Superior temporal gyrus (tissue), 1 donor: Measurements from ENCODE around the gene ATP9B.
A peak's percentile ranks its signal among the peaks of the same experiment; 100 is the strongest.

Experiments used
- DNase-seq: peaks from one replicate; pipeline ENCODE4 v3.0.0-alpha.2; 2016; ENCODE audit errors: extremely low spot score

The ATP9B gene, protein sequence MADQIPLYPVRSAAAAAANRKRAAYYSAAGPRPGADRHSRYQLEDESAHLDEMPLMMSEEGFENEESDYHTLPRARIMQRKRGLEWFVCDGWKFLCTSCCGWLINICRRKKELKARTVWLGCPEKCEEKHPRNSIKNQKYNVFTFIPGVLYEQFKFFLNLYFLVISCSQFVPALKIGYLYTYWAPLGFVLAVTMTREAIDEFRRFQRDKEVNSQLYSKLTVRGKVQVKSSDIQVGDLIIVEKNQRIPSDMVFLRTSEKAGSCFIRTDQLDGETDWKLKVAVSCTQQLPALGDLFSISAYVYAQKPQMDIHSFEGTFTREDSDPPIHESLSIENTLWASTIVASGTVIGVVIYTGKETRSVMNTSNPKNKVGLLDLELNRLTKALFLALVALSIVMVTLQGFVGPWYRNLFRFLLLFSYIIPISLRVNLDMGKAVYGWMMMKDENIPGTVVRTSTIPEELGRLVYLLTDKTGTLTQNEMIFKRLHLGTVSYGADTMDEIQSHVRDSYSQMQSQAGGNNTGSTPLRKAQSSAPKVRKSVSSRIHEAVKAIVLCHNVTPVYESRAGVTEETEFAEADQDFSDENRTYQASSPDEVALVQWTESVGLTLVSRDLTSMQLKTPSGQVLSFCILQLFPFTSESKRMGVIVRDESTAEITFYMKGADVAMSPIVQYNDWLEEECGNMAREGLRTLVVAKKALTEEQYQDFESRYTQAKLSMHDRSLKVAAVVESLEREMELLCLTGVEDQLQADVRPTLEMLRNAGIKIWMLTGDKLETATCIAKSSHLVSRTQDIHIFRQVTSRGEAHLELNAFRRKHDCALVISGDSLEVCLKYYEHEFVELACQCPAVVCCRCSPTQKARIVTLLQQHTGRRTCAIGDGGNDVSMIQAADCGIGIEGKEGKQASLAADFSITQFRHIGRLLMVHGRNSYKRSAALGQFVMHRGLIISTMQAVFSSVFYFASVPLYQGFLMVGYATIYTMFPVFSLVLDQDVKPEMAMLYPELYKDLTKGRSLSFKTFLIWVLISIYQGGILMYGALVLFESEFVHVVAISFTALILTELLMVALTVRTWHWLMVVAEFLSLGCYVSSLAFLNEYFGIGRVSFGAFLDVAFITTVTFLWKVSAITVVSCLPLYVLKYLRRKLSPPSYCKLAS

DNA sequence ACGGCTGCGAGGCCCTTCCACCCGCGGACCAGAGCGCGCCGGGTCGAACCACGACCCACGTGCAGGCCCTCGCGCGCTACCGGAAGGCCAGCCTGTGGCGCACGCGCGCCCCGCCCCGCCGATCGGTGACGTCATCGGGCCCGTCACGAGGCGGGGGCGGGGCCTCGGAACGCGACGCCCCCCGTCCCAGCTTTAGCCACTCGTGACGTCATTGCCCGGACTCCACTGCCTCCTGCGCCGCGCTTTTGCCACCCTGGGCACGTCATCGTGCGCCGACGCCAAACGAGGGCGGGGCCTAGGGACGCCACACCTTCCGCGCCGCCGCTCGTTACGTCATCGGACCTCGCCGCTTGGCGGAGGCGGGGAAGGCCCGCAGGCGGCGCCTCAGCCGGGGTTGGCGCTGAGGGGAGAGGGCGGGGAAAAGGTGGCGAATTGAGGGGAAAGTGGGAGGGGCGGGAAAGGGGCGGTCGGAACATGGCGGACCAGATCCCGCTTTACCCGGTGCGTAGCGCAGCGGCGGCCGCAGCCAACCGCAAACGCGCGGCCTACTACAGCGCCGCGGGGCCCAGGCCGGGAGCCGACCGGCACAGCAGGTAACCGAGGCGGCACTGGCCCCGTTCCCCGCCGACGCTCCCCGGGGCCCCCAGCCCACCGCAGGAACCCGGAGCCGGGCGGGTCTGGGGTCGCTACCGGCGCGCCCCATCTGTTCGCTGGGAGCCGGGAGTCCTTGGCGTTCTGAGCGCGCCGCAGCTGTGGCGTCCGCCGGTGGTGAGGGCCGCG, at the start of gene ATP9B:
TSS of gene ATP9B (plus strand) at position 458 of the 780 bp plus-strand sequence. CDS start at position 475, 17 bp downstream.
- peak; percentile 97 for DNase-seq

DNA sequence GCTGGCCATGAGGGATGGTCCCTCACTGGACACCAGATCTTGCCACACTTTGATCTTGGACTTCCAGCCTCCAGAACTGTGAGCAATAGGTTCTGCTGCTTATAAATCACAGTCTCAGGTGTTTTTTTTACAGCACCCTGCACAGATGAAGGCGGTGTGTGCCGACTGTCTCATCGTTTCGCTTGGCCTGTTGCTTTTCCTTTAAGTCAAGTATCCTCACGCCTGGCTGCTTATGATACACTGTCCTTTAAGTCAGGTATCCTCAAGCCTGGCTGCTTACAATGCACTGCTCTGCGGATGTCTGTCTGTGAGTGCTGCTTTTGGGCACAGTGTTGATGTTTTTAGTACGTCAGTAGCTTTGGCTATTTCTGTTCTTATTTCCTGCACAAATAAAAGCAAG, 49.3 kb upstream of the ATP9B start:
- no peak for DNase-seq

DNA sequence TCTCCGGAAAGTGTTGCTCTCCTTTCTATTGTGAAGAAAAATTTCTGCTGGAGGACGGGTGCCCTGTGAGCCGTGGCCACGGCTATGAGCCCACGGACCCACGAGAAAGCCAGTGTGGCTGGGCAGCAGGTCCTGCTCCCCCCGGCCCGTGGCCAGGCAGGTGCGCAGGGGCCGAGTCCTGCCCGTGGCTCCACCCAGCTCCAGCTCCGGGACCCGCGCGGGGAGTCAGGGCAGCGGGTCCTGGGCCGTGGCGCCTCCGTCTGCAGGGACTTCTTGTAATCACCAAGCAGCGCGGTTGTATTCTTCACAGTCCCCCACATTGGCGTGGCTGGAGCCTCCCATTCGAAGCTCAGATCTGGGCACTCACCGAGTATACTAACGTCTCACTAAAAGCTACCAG, 46.6 kb upstream of the ATP9B start:
- DNase-seq, result no peak

DNA sequence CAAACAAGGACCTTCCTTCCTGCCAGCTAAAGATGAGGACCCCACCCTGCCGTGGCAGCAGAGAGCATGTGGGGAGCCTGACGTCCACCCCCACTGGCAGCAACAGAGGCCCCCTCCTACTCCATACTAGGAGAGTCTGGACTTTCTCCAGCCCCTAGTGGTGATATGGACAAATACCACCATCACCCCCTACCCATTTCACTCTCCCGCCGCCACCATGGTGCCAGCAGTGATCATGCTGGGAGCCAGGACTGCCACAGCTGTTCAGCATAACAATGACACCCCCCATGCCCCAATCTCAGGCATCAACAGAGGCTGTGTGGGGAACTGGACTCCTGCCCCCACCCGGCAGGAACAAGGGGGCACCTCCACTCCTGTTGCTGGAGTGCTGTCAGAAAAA, 42.7 kb upstream of the ATP9B start:
- DNase-seq, result no peak

DNA sequence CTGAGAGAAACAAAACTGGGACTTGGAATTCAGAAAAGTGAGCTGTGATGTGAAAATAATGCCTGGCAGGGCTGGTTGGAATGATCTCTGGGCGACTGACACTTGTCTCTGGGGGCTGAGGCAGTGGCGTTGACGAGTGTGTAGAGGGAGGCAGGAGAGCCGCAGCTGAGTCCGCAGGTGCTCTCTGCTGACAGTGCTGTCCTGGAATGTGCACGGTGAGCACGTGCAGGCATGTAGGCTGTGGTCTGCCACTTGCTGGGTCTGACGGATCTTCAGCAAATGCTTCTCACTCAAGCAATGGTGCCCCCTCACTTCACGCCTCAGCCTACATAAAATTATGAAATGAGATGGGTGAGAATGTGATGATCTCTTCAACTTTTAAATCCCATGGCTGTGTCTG, 38.5 kb upstream of the ATP9B start:
- no peak for DNase-seq

DNA sequence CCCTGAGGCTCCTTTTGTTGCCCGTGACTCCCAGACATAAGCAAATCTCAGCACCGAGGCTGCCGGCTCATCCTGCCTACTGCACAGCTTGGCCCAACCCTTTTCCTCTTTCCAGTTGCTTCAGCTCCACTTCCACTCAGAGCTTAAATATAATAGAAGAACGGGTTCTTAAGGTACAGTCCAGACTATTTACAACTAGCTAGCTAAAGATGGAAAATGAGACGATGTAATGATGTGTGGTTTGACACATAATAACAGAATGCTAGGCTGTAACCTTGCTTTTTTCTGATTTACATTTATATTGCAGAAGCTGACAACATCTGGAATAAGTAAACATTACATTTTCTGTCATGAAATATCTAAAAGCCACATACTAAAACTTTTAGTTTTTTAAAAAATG, 26.9 kb upstream of the ATP9B start:
- no peak for DNase-seq

DNA sequence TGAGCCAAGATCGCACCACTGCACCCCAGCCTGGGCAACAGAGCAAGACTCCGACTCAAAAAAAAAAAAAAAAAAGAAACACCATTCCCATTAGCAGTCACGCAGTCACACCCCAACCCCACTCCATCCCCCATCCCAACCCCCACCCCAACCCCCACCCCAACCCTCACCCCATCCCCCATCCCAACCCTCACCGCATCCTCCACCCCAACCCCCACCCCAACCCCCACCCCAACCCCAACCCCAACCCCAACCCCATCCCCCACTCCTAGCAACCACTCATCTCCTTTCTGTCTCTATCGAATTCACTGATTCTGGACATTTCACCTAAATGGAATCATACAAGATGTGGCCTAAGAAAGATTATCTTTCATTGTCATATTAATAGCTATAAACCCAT, 25.9 kb upstream of the ATP9B start:
- no peak for DNase-seq

DNA sequence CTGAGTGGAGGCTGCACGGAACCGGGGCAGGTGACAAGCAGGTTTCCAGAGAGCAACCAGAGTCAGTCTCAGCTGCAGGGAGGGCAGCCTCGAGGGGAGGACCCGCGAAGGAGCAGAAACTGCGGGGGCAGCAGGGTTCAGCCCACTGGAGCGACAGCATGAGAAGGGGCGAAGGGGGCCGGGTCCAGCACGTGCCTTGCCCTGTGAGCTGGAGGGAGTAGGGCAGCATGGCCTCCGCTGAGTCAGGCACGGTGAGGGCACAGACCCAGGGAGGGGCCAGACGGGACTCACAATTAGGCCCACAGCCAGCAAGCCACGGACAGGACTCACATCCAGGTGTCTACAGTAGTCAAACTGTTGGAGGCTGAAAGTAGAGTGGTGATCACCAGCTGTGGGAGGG, 22.7 kb upstream of the ATP9B start:
- no peak for DNase-seq

DNA sequence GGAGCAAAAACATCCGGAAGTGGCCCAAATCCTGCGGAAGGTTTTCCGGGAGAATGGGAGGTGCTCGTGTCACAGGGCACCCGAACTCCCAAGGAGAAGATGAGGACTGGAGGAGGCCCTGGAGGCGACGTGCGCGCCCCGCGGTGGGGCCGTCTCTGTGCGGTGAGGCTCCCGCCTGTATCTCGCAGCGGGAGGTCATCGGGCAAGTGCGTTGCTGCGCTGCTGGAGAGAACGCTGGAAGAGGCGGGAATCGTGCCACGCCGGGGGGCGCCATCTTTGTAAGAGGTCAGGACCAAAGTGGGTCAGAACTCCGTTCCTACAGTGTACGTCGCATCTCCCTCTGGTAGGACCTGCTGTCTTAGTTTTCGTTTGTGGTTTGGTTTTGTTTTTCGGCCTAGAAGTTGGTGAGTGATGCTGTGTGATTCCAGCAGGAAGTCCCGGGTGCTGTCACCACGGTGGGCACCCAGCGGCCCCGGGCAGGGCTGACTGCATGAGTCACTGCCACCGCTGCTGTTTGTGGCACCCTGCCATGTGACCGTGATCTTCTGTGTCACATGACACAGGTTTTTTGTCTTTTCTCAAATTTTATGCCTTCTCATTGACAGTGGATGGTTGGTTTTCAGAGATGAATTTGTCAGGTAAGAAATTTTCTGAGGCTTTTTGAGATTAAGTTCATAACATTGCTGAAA, 21.5 kb upstream of the ATP9B start:
- DNase-seq, result no peak

DNA sequence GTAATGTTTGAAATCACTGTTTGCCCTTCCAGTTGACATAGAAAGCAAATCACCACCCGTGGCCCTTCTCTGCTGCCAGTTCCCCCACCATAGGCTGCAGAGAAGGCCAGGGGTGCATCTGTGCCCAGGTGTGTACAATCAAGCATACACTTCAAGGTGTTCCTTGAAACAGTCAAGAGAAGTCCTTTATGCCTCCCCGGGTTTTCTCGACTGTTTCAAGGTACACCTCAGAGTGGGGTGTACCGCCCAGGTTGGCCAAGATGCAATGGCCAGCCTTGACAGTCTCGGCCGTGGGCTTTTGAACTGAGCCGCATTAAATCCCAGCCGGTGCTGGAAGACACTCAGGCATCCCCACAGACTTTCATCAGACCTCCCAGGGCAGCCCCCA, 21.0 kb upstream of the ATP9B start:
- no peak for DNase-seq

DNA sequence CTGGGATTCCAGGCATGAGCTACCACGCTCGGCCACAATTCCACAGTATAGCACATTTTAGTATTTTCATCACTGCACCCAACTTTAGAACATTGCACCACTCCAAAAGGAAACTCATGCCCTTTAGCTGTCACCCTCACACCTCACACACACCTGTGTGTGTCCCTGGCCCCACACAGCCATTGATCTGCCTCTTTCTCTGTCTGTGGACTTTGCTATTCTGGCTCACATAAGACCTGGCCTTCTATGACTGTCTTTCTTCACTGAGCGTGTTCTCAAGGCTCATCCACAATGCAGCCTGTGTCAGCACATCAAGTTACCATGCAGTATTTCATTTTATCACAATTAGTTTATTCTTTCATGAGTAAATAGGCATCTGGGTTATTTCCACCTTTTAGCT, 19.7 kb upstream of the ATP9B start:
- DNase-seq, result no peak

DNA sequence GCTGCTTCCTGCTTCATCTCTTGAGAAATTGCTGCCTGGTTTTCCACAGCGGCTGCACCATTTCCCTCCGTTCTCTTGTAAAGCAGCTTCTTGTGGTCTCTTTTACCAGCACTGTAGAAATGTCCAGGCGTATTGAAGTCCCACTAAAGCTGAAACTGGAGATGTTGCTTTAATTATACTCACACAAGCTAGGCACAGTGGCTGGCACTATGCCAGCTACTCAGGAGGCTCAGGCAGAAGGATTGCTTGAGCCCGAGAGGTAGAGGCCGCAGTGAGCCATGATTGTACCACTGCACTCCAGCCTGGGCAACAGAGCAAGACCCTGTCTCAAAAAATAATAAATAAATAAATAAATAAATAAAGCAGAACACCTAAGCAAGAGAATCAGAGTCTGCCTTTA, 19.2 kb upstream of the ATP9B start:
- no peak for DNase-seq

DNA sequence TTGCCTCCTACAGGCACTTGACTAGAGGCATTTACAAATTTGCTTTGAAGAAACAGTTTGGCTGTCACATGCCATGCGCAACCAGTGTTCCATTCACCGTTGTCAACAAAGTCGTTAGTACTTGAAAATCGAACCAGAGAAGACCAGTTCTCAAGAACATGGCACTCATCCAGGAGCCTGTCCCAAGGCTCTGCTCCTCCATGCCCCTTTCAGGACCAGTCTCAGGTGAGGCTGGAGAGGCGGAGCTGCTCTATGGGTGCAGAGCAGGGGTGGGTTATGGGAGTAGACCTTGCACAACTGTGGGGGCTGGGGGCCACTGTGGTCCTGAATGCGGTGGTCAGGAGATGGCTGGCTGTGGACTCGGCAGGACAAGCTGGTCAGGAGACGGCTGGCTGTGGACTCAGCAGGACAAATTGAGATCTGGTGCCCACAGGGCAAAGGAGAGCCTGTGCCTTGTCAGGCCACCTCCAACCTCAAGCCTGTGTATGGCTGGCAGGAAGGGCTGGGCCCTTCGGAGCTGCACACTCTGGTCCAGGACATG, 12.3 kb upstream of the ATP9B start:
- DNase-seq, result no peak

DNA sequence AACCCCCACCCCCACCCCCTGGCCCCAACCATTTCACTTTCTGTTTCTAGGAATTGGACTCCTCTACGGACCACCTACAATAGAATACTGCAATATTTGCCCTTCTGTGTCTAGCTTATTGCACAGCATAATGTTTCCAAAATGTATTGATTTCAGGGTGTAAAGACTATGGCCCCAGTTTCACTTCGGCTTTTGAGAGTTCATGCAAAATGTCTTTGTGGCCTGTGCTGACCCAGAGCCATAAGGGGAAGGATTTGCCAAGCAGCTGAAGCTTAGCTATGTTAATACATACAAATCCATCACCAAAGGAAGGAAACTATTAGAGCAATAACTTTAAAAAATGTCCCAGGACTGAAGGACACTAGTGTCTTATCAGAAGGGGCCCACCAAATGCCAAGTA, 11.2 kb upstream of the ATP9B start:
- DNase-seq, result no peak

DNA sequence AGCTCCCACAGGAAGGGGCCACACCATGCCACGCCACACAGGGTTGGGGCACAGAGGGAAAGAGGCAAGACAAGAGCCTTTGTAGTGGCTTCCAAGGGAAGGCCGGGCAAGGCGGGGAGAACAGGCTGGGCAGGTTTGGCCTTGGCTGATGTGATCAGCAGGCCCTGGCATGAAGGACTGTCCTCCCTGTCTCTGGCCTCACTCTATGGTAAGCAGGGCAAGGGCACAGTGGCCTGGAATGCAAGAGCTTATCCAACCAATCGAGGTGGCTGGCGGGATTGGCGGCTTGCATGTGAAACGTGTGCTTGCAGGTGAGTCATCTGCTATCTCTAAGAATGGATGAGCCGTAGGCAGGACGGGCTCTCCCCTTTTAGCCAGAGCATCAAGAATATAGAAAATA, 6.4 kb upstream of the ATP9B start:
- DNase-seq, result no peak

DNA sequence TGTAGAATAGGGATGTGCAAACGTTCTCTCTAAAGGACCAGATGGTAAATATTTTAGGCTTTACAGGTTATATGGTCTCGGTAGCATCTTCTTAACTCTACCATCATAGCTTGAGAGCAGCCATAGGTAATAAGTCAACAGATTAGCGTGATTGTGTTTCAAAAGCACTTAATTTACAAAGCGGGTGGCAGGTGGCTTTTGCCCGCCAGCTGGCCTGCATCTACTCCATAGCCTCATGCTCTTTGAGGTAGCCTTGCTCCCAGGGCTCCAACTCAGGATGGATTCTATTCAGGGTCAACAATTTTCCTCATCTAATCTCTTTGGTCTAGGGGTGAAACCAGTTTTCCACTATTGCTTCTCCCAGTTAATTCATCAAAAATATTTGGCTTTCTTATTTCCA, 5.0 kb upstream of the ATP9B start:
- no peak for DNase-seq

DNA sequence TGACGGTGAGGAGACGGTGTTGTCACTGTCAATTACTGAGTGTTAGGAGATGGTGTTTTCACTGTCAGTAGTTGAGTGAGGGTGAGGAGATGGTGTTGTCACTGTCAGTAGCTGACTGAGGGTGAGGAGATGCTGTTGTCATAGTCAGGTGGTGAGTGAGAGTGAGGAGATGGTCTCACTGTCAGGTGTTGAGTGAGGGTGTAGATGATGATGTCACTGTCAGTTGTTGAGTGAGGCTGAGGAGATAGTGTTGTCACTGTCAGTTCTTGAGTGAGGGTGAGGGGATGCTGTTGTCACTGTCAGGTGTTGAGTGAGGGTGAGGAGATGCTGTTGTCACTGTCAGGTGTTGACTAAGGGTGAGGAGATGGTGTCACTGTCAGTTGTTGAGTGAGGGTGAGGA, 3.4 kb upstream of the ATP9B start:
- DNase-seq, result no peak

DNA sequence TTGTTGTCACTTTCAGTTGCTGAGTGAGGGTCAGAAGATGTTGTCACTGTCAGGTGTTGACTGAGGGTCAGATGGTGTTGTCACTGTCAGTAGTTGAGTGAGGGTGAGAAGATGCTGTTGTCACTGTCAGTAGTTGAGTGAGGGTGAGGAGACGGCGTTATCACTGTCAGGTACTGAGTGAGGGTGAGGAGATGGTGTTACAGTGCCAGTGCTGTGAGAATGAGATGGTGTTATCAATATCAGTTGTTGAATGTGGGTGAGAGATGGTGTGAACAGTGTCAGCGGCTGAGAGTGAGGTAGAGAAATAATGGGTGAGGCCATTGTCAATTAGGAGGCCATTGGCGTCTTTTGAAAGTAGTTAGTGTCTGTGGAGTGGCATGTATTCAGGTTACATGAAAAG, 1.6 kb upstream of the ATP9B start:
- DNase-seq, result no peak

DNA sequence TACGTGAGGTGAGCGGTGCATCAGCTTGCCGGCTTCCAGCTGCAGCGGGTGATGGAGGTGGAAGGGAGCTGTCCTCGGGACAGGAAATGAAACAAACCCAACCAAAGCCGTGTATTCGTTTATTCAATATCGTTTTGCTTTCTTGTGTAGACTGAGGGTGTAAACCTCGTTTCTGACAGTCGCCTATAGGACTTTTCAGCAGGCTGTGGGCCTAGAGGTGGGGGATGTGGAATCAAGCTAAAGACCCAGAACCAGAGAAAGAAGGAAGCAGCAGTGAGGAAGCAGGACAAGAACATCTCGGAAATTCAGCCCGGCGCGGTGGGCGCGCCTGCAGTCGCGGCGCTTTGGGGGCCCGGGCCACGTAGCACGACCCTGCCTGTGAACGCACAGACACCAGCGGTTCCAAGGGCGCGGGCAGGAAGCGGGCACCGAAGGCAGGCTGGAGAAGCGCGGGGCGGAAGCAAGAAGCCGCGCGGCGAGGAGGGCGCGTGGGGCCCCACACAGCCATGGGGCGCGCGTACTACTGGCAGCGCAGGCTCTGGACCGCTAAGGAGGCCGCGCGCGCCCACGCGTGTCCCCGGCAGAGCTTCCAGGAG, 755 bp upstream of the ATP9B start:
- DNase-seq, result peak; percentile 40

DNA sequence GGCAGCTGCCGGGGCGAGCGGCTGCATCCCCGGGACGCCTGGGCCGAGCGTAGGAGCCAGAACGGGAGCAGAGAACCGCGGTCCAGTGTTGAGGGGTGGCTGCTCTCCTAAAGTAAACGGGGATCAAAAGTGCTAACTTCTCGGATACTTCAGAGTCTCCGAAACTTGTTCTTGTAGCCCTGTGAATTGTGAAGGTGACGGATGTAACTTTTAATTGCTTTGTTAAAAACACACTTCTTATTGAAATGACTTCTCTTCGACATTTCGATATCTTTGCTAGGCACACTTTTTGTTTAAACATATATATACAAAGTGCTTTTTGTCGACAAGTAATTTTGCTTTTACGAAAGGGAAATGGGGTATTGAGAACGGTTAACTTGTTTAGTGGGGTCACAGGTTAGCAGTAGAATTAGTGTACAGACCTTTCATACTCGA, 540 bp downstream of the ATP9B start:
- peak; percentile 54 for DNase-seq
